H1 (cell line): ENCODE data around the gene NTNG2.

Source experiments
- BACH1 ChIP-seq: IDR thresholded peaks from 2 replicates; pipeline ENCODE4 v1.6.1; 2012; ENCODE audit warnings: low read length, improper control_type of control experiment
- EP300 ChIP-seq, 2 experiments: IDR thresholded peaks; 1 replicate in 1 of 2; 2 replicates in 1 of 2; pipeline ENCODE4 v1.6.1; 2011 to 2012; ENCODE audit warnings: low read depth in 2 of 2, low read length in 2 of 2, mild to moderate bottlenecking in 2 of 2, borderline replicate concordance in 1 of 2, inconsistent platforms in 1 of 2, moderate library complexity in 1 of 2
- EZH2 ChIP-seq: fragments of 200-600 bp; sonication (generic); IDR thresholded peaks from 2 replicates; pipeline ENCODE4 v1.7.1; 2012; ENCODE audit warnings: low read depth, mild to moderate bottlenecking, moderate library complexity, low read length, inconsistent platforms; ENCODE audit not compliant: severe bottlenecking
- GABPA ChIP-seq: IDR thresholded peaks from 2 replicates; pipeline ENCODE4 v1.6.1; 2011; ENCODE audit warnings: mild to moderate bottlenecking, low read length, moderate library complexity, borderline replicate concordance; ENCODE audit not compliant: insufficient read depth
- JUN ChIP-seq: IDR thresholded peaks from 2 replicates; pipeline ENCODE4 v1.6.1; 2011; ENCODE audit warnings: low read depth, mild to moderate bottlenecking, improper control_type of control experiment, low read length
- KDM1A ChIP-seq: fragments of 200-600, 300-600 bp; sonication (generic); IDR thresholded peaks from 2 replicates; pipeline ENCODE4 v1.7.1; 2016; ENCODE audit warnings: mild to moderate bottlenecking, low read length, borderline replicate concordance
- POLR2A ChIP-seq, 2 experiments: IDR thresholded peaks; 1 replicate in 1 of 2; 2 replicates in 1 of 2; pipeline ENCODE4 v1.6.1; 2011; ENCODE audit warnings: low read depth in 2 of 2, low read length in 2 of 2, mild to moderate bottlenecking in 2 of 2; ENCODE audit errors: control extremely low read depth in 1 of 2
- RBBP5 ChIP-seq: IDR thresholded peaks from 2 replicates; pipeline ENCODE4 v1.7.1; 2012; ENCODE audit warnings: low read depth, mild to moderate bottlenecking, inconsistent platforms, low read length, moderate library complexity, borderline replicate concordance
- TF ChIP-seq, protein P1 (sequence below), 3 experiments: IDR thresholded peaks; 1 replicate in 2 of 3; 2 replicates in 1 of 3; pipeline versions ENCODE4 v1.5.1 to v1.6.1; 2011; ENCODE audit warnings: low read length in 3 of 3, mild to moderate bottlenecking in 3 of 3, inconsistent platforms in 2 of 3, low read depth in 1 of 3, moderate library complexity in 1 of 3; ENCODE audit not compliant: insufficient read depth in 1 of 3; ENCODE audit errors: control extremely low read depth in 1 of 3

DNA sequence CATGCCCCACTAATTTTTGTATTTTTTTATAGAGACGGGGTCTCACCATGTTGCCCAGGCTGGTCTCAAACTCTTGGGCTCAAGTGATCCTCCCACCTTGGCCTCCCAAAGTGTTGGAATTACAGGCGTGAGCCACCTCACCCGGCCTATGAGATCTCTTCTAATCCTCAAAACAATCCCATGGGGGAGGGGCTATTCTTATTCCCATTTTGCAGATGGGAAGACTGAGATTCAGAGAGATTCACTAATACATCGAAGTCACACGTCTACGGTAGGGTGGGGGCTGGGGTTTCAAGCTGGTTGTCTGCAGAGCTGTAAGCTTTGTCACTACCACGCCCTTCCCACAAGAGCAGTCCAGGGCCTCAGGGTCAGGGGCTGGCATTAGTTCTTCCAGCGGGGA lies 14.0 kb upstream of the NTNG2 start:
- TF ChIP-seq EP300 (IDR thresholded peaks at IDR 0.05; ENCODE audit: borderline replicate concordance in 1 of 2, low read depth in 2 of 2, low read length in 2 of 2) (no peak), BACH1 (no peak), KDM1A (peak; percentile 63; the same call in 1 of the 2 replicates), GABPA (no peak), JUN (no peak), EZH2 (no peak), POLR2A (IDR thresholded peaks at IDR 0.05; ENCODE audit: control extremely low read depth in 1 of 2, low read depth in 2 of 2, low read length in 2 of 2) (no peak), RBBP5 (no peak)
- TF ChIP-seq, protein P1, sequence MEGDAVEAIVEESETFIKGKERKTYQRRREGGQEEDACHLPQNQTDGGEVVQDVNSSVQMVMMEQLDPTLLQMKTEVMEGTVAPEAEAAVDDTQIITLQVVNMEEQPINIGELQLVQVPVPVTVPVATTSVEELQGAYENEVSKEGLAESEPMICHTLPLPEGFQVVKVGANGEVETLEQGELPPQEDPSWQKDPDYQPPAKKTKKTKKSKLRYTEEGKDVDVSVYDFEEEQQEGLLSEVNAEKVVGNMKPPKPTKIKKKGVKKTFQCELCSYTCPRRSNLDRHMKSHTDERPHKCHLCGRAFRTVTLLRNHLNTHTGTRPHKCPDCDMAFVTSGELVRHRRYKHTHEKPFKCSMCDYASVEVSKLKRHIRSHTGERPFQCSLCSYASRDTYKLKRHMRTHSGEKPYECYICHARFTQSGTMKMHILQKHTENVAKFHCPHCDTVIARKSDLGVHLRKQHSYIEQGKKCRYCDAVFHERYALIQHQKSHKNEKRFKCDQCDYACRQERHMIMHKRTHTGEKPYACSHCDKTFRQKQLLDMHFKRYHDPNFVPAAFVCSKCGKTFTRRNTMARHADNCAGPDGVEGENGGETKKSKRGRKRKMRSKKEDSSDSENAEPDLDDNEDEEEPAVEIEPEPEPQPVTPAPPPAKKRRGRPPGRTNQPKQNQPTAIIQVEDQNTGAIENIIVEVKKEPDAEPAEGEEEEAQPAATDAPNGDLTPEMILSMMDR (IDR thresholded peaks at IDR 0.05; ENCODE audit: control extremely low read depth in 1 of 3, insufficient read depth in 1 of 3, low read depth in 1 of 3, low read length in 3 of 3), result no peak
